HFFc6 (cell line): ENCODE measurements around the gene UBE2D2. TPM values are rescaled to one million over a fixed set of nuclear protein-coding genes. Genes with fewer than 3 reads are reported as not detected.

Experiments used
- DNase-seq: peaks from one replicate; pipeline ENCODE4 v3.0.0-alpha.2; 2018
- H3K27ac Mint-ChIP-seq: 2 replicates; pipeline ENCODE4 v1.8.0; 2020; ENCODE audit warnings: mild to moderate bottlenecking, mixed read lengths
- H3K27me3 Mint-ChIP-seq: 2 replicates; pipeline ENCODE4 v1.8.0; 2021; ENCODE audit warnings: mild to moderate bottlenecking, moderate library complexity, mixed read lengths; ENCODE audit not compliant: insufficient read depth
- H3K36me3 Mint-ChIP-seq: 2 replicates; pipeline ENCODE4 v1.8.0; 2021; ENCODE audit warnings: low read depth, mixed read lengths
- H3K4me1 Mint-ChIP-seq: 2 replicates; pipeline ENCODE4 v1.8.0; 2020; ENCODE audit warnings: low read depth, mixed read lengths
- H3K4me3 Mint-ChIP-seq: 2 replicates; pipeline ENCODE4 v1.8.0; 2020; ENCODE audit warnings: mild to moderate bottlenecking, moderate library complexity, mixed read lengths
- H3K9me3 Mint-ChIP-seq: 2 replicates; pipeline ENCODE4 v1.8.0; 2020; ENCODE audit warnings: mild to moderate bottlenecking, mixed read lengths
- CTCF ChIP-seq: fragments of 200-600 bp; sonication (generic); IDR thresholded peaks from 2 replicates; pipeline ENCODE4 v1.5.0; 2021; ENCODE audit warnings: antibody characterized with exemption, mild to moderate bottlenecking
- total RNA-seq, 6 experiments: library from RNA; stranded (reverse); fragmentation: NEBNext Ultra II Directional; extraction: Animal tissue kit (Norgen Biotek cat#: 25700); gene quantifications; 2 replicates in 1 of 6; 3 replicates in 5 of 6; pipeline ENCODE4 v1.2.3, GENCODE V29; 2021

Gene UBE2D2
- total RNA-seq, 6 experiments from 2014 or later = 113 to 144 (median 123) TPM

- Mint-ChIP-seq H3K4me1 (peaks cover 56% of the 10 kb centered on the region), H3K4me3 (peak overlapping the region; percentile 22; the same call in 1 of the 2 replicates), H3K36me3 (peaks cover 5% of the 10 kb centered on the region; the same call in 1 of the 2 replicates), H3K9me3 (no peaks in the 10 kb centered on the region), H3K27me3 (peaks cover 2% of the 10 kb centered on the region; the same call in 1 of the 2 replicates), H3K27ac (peak overlapping the region; percentile 92)
- no peak for TF ChIP-seq CTCF
- DNase-seq = no peak
Observed at GRCh38 chr5:139666551-139666950, 105.4 kb downstream of the UBE2D2 start.

- Mint-ChIP-seq H3K4me3 (peak overlapping the region; percentile 75), H3K4me1 (peaks cover 52% of the 10 kb centered on the region), H3K27ac (peak overlapping the region; percentile 92), H3K27me3 (peaks cover 2% of the 10 kb centered on the region; the same call in 1 of the 2 replicates), H3K9me3 (no peaks in the 10 kb centered on the region), H3K36me3 (peaks cover 5% of the 10 kb centered on the region; the same call in 1 of the 2 replicates)
- DNase-seq = peak; percentile 36
- TF ChIP-seq CTCF = no peak
Observed at GRCh38 chr5:139667001-139667729, 106.0 kb downstream of the UBE2D2 start.

- Mint-ChIP-seq H3K4me1 (peaks cover 50% of the 10 kb centered on the region), H3K27me3 (peaks cover 3% of the 10 kb centered on the region), H3K4me3 (peak overlapping the region; percentile 75), H3K27ac (peak overlapping the region; percentile 92), H3K36me3 (peaks cover 5% of the 10 kb centered on the region; the same call in 1 of the 2 replicates), H3K9me3 (no peaks in the 10 kb centered on the region)
- DNase-seq = peak; percentile 66
- TF ChIP-seq CTCF = no peak
Observed at GRCh38 chr5:139667730-139668063, 106.6 kb downstream of the UBE2D2 start.

- Mint-ChIP-seq H3K27ac (peak overlapping the region; percentile 93), H3K9me3 (no peaks in the 10 kb centered on the region), H3K4me1 (peaks cover 44% of the 10 kb centered on the region), H3K27me3 (peaks cover 6% of the 10 kb centered on the region), H3K4me3 (peak overlapping the region; percentile 80), H3K36me3 (peaks cover 5% of the 10 kb centered on the region; the same call in 1 of the 2 replicates)
- DNase-seq = peak; percentile 65
- TF ChIP-seq CTCF = no peak
Observed at GRCh38 chr5:139668064-139668880, 107.1 kb downstream of the UBE2D2 start.

- peaks cover 5% of the 10 kb centered on the region; the same call in 1 of the 2 replicates for H3K36me3 Mint-ChIP-seq
- H3K4me3 Mint-ChIP-seq = peak overlapping the region; percentile 80; the same call in 1 of the 2 replicates
- H3K9me3 Mint-ChIP-seq = no peaks in the 10 kb centered on the region
- peaks cover 45% of the 10 kb centered on the region for H3K4me1 Mint-ChIP-seq
- peak overlapping the region; percentile 93 for H3K27ac Mint-ChIP-seq
- peaks cover 7% of the 10 kb centered on the region for H3K27me3 Mint-ChIP-seq
- DNase-seq = no peak
- TF ChIP-seq CTCF = no peak
Observed at GRCh38 chr5:139668924-139669661, 108.0 kb downstream of the UBE2D2 start.
